Gastroesophageal sphincter (tissue), 4 donors: ENCODE results near the gene KDM2A. TPM values are rescaled to one million over a fixed set of nuclear protein-coding genes. Genes with fewer than 3 reads are reported as not detected.

Experiments used
- ATAC-seq: fragments of 150-250 bp; one replicate; pipeline ENCODE4 v1.9.1; 2016; ENCODE audit warnings: mild to moderate bottlenecking, moderate library complexity
- H3K27ac ChIP-seq, 4 donors: fragments of 200-600 bp; sonication (generic) in 3 of 4; 1 replicate in 3 of 4; 2 replicates in 1 of 4; pipeline ENCODE4 v1.5.1; 2016 to 2019
- H3K27me3 ChIP-seq: fragments of 200-600 bp; sonication (generic); one replicate; pipeline ENCODE4 v1.5.1; 2019
- H3K36me3 ChIP-seq, 2 donors: fragments of 200-600 bp; sonication (generic); one replicate each; pipeline ENCODE4 v1.5.1; 2019; ENCODE audit warnings: control low read depth in 1 of 2
- H3K4me1 ChIP-seq, 3 donors: fragments of 200-600 bp; sonication (generic); 1 replicate in 2 of 3; 2 replicates in 1 of 3; pipeline ENCODE4 v1.5.1; 2016 to 2019; ENCODE audit warnings: control low read depth in 2 of 3
- H3K4me3 ChIP-seq, 2 donors: fragments of 200-600 bp; sonication (generic); one replicate each; pipeline ENCODE4 v1.5.1; 2019; ENCODE audit warnings: mild to moderate bottlenecking in 1 of 2, moderate library complexity in 1 of 2
- H3K9me3 ChIP-seq, 3 donors: fragments of 200-600 bp; sonication (generic); one replicate each; pipeline ENCODE4 v1.5.1; 2017 to 2019; ENCODE audit warnings: control low read depth in 2 of 3
- CTCF ChIP-seq, 4 experiments: fragments of 200-600 bp in 2 of 4; fragments of 450-650 bp in 2 of 4; sonication (generic) in 1 of 4; IDR thresholded peaks; one replicate each; pipeline ENCODE4 v1.5.1; 2017 to 2019; ENCODE audit warnings: antibody characterized with exemption in 4 of 4, mild to moderate bottlenecking in 2 of 4, moderate library complexity in 2 of 4
- EP300 ChIP-seq: sonication (generic); formaldehyde crosslinking; IDR thresholded peaks from one replicate; pipeline ENCODE4 v1.6.1; 2017; ENCODE audit warnings: antibody characterized with exemption, mild to moderate bottlenecking
- POLR2A ChIP-seq, 2 donors: fragments of 450-650 bp; IDR thresholded peaks; one replicate each; pipeline ENCODE4 v1.6.1; 2017; ENCODE audit warnings: antibody characterized with exemption in 2 of 2, mild to moderate bottlenecking in 2 of 2, moderate library complexity in 1 of 2
- POLR2AphosphoS5 ChIP-seq: sonication (generic); formaldehyde crosslinking; IDR thresholded peaks from one replicate; pipeline ENCODE4 v1.6.1; 2017; ENCODE audit warnings: antibody characterized with exemption
- WGBS, 2 donors: methylation state at CpG; one replicate each; pipeline ENCODE4 v1.1.5; 2018; ENCODE audit warnings: low coverage in 1 of 2; 5-methylcytosine and 5-hydroxymethylcytosine counted together
- total RNA-seq, 4 donors: library from RNA; depleted of rRNA; stranded (reverse); fragments of >200 nt; gene quantifications; one replicate each; pipeline ENCODE4 v1.1.0, GENCODE V29; 2016

KDM2A gene
- total RNA-seq, 4 donors from 2014 or later = 35.4 to 68.0 (median 48.3) TPM

GRCh38 chr11:67117176-67117575 is 1.9 kb upstream of the KDM2A start:
- peak overlapping the region in 1 of 2 donors; percentile 93 for H3K4me3 ChIP-seq
- 78 to 81% methylated on average over 7 of the region's 7 CpGs for WGBS, 2 donors
- H3K36me3 ChIP-seq = no peaks in the 10 kb centered on the region
- H3K4me1 ChIP-seq = peaks cover 0 to 27% (median 5%) of the 10 kb centered on the region in 3 donors
- H3K27ac ChIP-seq = peak overlapping the region in 3 of 4 donors; percentile 98 to 100 (median 99)
- TF ChIP-seq POLR2A (IDR thresholded peaks at IDR 0.05) (no peak), EP300 (no peak), POLR2AphosphoS5 (no peak), CTCF (IDR thresholded peaks at IDR 0.05) (no peak)
- H3K27me3 ChIP-seq = no peaks in the 10 kb centered on the region
- ATAC-seq = no peak
- H3K9me3 ChIP-seq = no peaks in the 10 kb centered on the region

- Histone ChIP-seq H3K36me3 (no peaks in the 10 kb centered on the region), H3K4me1 (peaks cover 0 to 32% (median 10%) of the 10 kb centered on the region in 3 donors), H3K4me3 (peak overlapping the region; percentile 47 to 93), H3K27me3 (no peaks in the 10 kb centered on the region), H3K27ac (peak overlapping the region in 3 of 4 donors; percentile 98 to 100 (median 99)), H3K9me3 (no peaks in the 10 kb centered on the region)
- no peak for ATAC-seq
- 20 to 64% methylated on average over 1 to 6 of the region's 65 CpGs for WGBS, 2 donors
- no peak for TF ChIP-seq POLR2A (IDR thresholded peaks at IDR 0.05)
- TF ChIP-seq POLR2AphosphoS5 = no peak
These were observed 1.3 kb upstream of the KDM2A start for GRCh38 chr11:67117672-67118180.

GRCh38 chr11:67118181-67118766 is 789 bp upstream of the KDM2A start:
- Histone ChIP-seq H3K36me3 (no peaks in the 10 kb centered on the region), H3K4me3 (peak overlapping the region; percentile 47 to 93), H3K9me3 (no peaks in the 10 kb centered on the region), H3K27me3 (no peaks in the 10 kb centered on the region), H3K4me1 (peaks cover 0 to 38% (median 10%) of the 10 kb centered on the region in 3 donors), H3K27ac (peak overlapping the region; percentile 90 to 100 (median 98))
- no peak for TF ChIP-seq CTCF (IDR thresholded peaks at IDR 0.05)
- no peak for TF ChIP-seq POLR2A (IDR thresholded peaks at IDR 0.05)
- TF ChIP-seq EP300 = no peak
- TF ChIP-seq POLR2AphosphoS5 = no peak
- no peak for ATAC-seq
- 0% methylated on average over 5 of the region's 59 CpGs; no CpG with 5 or more reads in 1 of the 2 donors for WGBS, 2 donors

GRCh38 chr11:67119585-67120391 is 725 bp downstream of the KDM2A start:
- Histone ChIP-seq H3K9me3 (no peaks in the 10 kb centered on the region), H3K27ac (peak overlapping the region; percentile 87 to 100 (median 98)), H3K36me3 (peaks cover 0 to 9% of the 10 kb centered on the region in 2 donors), H3K4me3 (peak overlapping the region; percentile 78 to 93), H3K4me1 (peaks cover 0 to 48% (median 10%) of the 10 kb centered on the region in 3 donors), H3K27me3 (no peaks in the 10 kb centered on the region)
- peak; percentile 16 for ATAC-seq
- TF ChIP-seq CTCF (IDR thresholded peaks at IDR 0.05) (peak in 2 of 4 experiments; percentile 22 to 27), POLR2A (IDR thresholded peaks at IDR 0.05) (no peak)
- WGBS, 2 donors = 0% methylated on average over 15 of the region's 61 CpGs; no CpG with 5 or more reads in 1 of the 2 donors

GRCh38 chr11:67120456-67120855 is 1.4 kb downstream of the KDM2A start:
- Histone ChIP-seq H3K9me3 (no peaks in the 10 kb centered on the region), H3K27ac (peak overlapping the region; percentile 37 to 100 (median 98)), H3K4me3 (peak overlapping the region; percentile 78 to 93), H3K27me3 (no peaks in the 10 kb centered on the region), H3K4me1 (peaks cover 0 to 48% (median 10%) of the 10 kb centered on the region in 3 donors), H3K36me3 (peaks cover 0 to 9% of the 10 kb centered on the region in 2 donors)
- WGBS, 2 donors = 0% methylated on average over 2 to 12 of the region's 12 CpGs
- ATAC-seq = no peak
- TF ChIP-seq EP300 (no peak), POLR2A (IDR thresholded peaks at IDR 0.05) (no peak), POLR2AphosphoS5 (no peak), CTCF (IDR thresholded peaks at IDR 0.05) (no peak)
